Prostate gland (tissue), 2 donors: ENCODE data around the gene KANSL1.

Source experiments
- POLR2A ChIP-seq: fragments of 450-650 bp; IDR thresholded peaks from one replicate; pipeline ENCODE4 v1.6.1; 2016; ENCODE audit warnings: antibody characterized with exemption, mild to moderate bottlenecking
- POLR2AphosphoS5 ChIP-seq: sonication (generic); formaldehyde crosslinking; IDR thresholded peaks from one replicate; pipeline ENCODE4 v1.6.1; 2017; ENCODE audit warnings: antibody characterized with exemption
- TF ChIP-seq, protein P1 (sequence below), 4 experiments: fragments of 200-600 bp in 2 of 4; fragments of 450-650 bp in 2 of 4; sonication (generic) in 2 of 4; IDR thresholded peaks; 1 replicate in 3 of 4; 2 replicates in 1 of 4; pipeline ENCODE4 v1.5.1; 2016 to 2019; ENCODE audit warnings: antibody characterized with exemption in 4 of 4, mild to moderate bottlenecking in 2 of 4, moderate library complexity in 2 of 4

DNA sequence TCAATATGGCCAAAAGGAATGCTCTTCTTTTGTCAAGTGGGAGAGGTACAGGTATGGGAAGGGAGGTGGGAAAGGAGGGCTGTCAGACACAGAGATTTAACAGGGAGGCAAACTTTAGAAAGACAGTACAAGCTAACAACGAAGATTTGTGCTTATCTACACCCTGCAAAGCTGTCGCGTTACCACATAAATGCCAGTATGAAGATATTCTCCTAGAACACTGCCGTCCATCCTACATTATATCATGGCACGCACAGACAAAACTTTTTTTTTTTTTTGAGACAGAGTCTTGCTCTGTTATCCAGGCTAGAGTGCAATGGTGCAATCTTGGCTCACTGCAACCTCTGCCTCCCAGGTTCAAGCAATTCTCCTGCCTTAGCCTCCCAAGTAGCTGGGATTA is 143.6 kb downstream of the KANSL1 start:
- TF ChIP-seq, protein P1, sequence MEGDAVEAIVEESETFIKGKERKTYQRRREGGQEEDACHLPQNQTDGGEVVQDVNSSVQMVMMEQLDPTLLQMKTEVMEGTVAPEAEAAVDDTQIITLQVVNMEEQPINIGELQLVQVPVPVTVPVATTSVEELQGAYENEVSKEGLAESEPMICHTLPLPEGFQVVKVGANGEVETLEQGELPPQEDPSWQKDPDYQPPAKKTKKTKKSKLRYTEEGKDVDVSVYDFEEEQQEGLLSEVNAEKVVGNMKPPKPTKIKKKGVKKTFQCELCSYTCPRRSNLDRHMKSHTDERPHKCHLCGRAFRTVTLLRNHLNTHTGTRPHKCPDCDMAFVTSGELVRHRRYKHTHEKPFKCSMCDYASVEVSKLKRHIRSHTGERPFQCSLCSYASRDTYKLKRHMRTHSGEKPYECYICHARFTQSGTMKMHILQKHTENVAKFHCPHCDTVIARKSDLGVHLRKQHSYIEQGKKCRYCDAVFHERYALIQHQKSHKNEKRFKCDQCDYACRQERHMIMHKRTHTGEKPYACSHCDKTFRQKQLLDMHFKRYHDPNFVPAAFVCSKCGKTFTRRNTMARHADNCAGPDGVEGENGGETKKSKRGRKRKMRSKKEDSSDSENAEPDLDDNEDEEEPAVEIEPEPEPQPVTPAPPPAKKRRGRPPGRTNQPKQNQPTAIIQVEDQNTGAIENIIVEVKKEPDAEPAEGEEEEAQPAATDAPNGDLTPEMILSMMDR (IDR thresholded peaks at IDR 0.05), result no peak
- TF ChIP-seq POLR2AphosphoS5 (no peak), POLR2A (no peak)
